GM18502 (cell line): Measurements from ENCODE around the gene PCDHA7.
"Not testable (repeated sequence)": the region's sequence is repeated elsewhere in the genome, so short reads cannot be mapped to it uniquely, and the experiment has no call there.

Experiments used
- ATAC-seq: cut with Tn5 transposase; IDR thresholded peaks from one replicate; pipeline ENCODE4 v1.9.1; 2021; ENCODE audit warnings: mild to moderate bottlenecking; ENCODE audit not compliant: unreplicated experiment, poor library complexity

Gene PCDHA7

GRCh38 chr5:140822281-140822629 is 11.8 kb upstream of the PCDHA7 start:
- no peak for ATAC-seq

DNA sequence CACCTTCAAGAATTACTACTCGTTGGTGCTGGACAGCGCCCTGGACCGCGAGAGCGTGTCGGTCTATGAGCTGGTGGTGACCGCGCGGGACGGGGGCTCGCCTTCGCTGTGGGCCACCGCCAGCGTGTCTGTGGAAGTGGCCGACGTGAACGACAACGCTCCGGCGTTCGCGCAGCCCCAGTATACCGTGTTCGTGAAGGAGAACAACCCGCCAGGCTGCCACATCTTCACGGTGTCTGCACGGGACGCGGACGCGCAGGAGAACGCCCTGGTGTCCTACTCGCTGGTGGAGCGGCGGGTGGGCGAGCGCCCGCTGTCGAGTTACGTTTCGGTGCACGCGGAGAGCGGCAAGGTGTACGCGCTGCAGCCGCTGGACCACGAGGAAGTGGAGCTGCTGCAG is 11.1 kb upstream of the PCDHA7 start:
- not testable (repeated sequence) for ATAC-seq

DNA sequence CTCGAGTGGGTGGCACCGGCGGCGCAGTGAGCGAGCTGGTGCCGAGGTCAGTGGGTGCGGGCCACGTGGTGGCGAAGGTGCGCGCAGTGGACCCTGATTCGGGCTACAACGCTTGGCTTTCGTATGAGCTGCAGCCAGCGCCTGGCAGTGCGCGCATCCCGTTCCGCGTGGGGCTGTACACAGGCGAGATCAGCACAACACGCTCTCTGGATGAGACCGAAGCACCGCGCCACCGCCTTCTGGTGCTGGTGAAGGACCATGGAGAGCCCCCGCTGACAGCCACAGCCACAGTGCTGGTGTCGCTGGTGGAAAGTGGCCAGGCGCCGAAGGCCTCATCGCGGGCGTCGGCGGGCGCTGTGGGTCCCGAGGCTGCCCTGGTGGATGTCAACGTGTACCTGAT is 10.6 kb upstream of the PCDHA7 start:
- no peak for ATAC-seq

GRCh38 chr5:140827704-140828361 is 6.2 kb upstream of the PCDHA7 start, which contains the start of gene PCDHA6:
Gene PCDHA6 (plus strand): TSS chr5:140827960. CDS start chr5:140828092, 132 bp downstream.
- ATAC-seq = no peak

- no peak for ATAC-seq
These were observed 5.7 kb upstream of the PCDHA7 start for GRCh38 chr5:140828362-140828737.

DNA sequence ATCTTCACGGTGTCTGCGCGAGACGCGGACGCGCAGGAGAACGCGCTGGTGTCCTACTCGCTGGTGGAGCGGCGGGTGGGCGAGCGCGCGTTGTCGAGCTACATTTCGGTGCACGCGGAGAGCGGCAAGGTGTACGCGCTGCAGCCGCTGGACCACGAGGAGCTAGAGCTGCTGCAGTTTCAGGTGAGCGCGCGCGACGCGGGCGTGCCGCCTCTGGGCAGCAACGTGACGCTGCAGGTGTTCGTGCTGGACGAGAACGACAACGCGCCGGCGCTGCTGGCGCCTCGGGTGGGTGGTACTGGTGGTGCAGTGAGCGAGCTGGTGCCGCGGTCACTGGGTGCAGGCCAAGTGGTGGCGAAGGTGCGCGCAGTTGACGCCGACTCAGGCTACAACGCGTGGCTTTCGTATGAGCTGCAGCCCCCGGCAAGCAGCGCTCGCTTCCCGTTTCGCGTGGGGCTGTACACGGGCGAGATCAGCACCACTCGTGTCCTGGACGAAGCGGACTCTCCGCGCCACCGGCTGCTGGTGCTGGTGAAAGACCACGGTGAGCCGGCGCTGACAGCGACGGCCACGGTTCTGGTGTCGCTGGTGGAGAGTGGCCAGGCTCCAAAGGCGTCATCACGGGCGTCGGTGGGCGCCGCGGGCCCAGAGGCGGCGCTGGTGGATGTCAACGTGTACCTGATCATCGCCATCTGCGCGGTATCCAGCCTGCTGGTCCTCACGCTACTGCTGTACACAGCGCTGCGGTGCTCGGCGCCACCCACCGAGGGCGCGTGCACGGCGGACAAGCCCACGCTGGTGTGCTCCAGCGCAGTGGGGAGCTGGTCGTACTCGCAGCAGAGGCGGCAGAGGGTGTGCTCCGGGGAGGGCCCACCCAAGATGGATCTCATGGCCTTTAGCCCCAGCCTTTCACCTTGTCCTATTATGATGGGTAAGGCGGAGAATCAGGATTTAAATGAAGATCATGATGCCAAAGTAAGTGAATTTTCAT is 4.3 kb upstream of the PCDHA7 start:
- not testable (repeated sequence) for ATAC-seq

DNA sequence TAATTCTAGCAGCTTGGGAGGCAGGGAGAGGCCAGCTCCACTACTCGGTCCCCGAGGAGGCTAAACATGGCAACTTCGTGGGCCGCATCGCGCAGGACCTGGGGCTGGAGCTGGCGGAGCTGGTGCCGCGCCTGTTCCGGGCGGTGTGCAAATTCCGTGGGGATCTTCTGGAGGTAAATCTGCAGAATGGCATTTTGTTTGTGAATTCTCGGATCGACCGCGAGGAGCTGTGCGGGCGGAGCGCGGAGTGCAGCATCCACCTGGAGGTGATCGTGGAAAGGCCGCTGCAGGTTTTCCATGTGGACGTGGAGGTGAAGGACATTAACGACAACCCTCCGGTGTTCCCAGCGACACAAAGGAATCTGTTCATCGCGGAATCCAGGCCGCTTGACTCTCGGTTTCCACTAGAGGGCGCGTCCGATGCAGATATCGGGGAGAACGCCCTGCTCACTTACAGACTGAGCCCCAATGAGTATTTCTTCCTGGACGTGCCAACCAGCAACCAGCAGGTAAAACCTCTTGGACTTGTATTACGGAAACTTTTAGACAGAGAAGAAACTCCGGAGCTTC is 455 bp downstream of the PCDHA7 start:
- ATAC-seq = not testable (repeated sequence)

DNA sequence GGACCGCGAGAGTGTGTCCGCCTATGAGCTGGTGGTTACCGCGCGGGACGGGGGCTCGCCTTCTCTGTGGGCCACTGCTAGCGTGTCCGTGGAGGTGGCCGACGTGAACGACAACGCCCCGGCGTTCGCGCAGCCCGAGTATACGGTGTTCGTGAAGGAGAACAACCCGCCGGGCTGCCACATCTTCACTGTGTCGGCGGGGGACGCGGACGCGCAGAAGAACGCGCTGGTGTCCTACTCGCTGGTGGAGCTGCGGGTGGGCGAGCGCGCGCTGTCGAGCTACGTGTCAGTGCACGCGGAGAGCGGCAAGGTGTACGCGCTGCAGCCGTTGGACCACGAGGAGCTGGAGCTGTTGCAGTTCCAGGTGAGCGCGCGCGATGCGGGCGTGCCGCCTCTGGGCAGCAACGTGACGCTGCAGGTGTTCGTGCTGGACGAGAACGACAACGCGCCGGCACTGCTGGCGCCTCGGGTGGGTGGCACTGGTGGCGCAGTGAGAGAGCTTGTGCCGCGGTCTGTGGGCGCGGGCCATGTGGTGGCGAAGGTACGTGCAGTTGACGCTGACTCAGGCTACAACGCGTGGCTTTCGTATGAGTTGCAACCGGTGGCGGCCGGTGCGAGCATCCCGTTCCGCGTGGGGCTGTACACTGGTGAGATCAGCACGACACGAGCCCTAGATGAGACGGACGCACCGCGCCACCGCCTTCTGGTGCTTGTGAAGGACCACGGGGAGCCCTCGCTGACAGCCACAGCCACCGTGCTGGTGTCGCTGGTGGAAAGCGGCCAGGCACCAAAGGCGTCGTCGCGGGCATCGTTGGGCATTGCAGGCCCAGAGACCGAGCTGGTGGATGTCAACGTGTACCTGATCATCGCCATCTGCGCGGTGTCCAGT is 1.8 kb downstream of the PCDHA7 start:
- ATAC-seq = no peak

GRCh38 chr5:140840978-140841962 is 7.2 kb downstream of the PCDHA7 start, which contains the start of gene PCDHA8:
Gene PCDHA8 (plus strand): TSS chr5:140841187. CDS start chr5:140841322, 135 bp downstream.
- no peak for ATAC-seq

GRCh38 chr5:140842798-140843733 is 9.0 kb downstream of the PCDHA7 start:
- no peak for ATAC-seq

DNA sequence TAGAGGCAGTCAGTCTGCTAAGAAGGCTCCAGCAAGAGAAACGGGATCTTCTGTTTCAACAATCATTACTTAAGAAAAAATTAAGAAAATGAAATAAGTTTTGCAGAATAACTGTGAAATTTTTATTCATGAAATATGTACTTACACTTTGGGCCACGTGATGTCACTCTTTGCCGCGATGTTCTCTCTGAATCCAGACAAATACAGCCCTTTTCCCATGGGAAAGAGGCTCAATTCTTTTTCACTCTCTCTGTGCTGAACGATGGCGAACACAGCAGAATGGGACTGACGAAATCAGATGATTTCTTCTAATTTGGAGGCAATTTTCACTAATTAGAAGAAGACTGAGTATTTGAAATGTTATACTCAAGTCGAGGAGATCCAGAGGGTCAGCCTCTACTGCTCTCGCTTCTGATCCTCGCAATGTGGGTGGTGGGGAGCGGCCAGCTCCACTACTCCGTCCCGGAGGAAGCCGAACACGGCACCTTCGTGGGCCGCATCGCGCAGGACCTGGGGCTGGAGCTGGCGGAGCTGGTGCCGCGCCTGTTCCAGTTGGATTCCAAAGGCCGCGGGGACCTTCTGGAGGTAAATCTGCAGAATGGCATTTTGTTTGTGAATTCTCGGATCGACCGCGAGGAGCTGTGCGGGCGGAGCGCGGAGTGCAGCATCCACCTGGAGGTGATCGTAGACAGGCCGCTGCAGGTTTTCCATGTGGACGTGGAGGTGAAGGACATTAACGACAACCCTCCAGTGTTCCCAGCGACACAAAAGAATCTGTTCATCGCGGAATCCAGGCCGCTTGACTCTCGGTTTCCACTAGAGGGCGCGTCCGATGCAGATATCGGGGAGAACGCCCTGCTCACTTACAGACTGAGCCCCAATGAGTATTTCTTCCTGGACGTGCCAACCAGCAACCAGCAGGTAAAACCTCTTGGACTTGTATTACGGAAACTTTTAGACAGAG is 14.4 kb downstream of the PCDHA7 start, which contains the start of gene PCDHA9:
Gene PCDHA9, plus strand, starts transcription at position 244 of the 964 bp plus-strand sequence. Its CDS starts 114 bp downstream, at position 358.
- not testable (repeated sequence) for ATAC-seq

GRCh38 chr5:140849831-140850634 is 16.0 kb downstream of the PCDHA7 start:
- ATAC-seq = not testable (repeated sequence)

- ATAC-seq = no peak
These were observed 22.0 kb downstream of the PCDHA7 start, which contains the start of gene PCDHA10 for GRCh38 chr5:140855772-140856674. Gene PCDHA10 (plus strand): TSS chr5:140855897. CDS start chr5:140856049, 152 bp downstream.

DNA sequence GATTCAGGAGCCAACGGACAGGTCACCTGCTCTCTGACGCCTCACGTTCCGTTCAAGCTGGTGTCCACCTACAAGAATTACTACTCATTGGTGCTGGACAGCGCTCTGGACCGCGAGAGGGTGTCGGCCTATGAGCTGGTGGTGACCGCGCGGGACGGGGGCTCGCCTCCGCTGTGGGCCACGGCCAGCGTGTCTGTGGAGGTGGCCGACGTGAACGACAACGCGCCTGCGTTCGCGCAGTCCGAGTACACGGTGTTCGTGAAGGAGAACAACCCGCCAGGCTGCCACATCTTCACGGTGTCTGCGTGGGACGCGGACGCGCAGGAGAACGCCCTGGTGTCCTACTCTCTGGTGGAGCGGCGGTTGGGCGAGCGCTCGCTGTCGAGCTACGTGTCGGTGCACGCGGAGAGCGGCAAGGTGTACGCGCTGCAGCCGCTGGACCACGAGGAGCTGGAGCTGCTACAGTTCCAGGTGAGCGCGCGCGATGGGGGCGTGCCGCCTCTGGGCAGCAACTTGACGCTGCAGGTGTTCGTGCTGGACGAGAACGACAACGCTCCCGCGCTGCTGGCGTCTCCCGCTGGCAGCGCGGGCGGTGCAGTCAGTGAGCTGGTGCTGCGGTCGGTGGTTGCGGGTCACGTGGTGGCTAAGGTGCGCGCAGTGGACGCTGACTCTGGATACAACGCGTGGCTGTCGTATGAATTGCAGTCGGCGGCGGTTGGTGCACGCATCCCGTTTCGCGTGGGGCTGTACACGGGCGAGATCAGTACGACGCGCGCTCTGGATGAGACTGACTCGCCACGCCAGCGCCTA is 23.3 kb downstream of the PCDHA7 start:
- no peak for ATAC-seq
